Mucosa of descending colon (tissue), 3 donors: ENCODE results near the gene NDUFS2. TPM values are rescaled to one million over a fixed set of nuclear protein-coding genes. Genes with fewer than 3 reads are reported as not detected.

Experiments
- ATAC-seq: fragments of 200-7000 bp; cut with Tn5 transposase; one replicate; pipeline ENCODE4 v1.9.1; 2020; ENCODE audit warnings: mild to moderate bottlenecking, moderate library complexity
- DNase-seq, 3 donors: peaks; one replicate each; pipeline ENCODE4 v3.0.0-alpha.2; 2020
- H3K36me3 ChIP-seq: fragments of 200-600 bp; one replicate; pipeline ENCODE4 v1.8.0; 2021; ENCODE audit warnings: low read depth, mild to moderate bottlenecking
- H3K4me1 ChIP-seq: fragments of 200-600 bp; one replicate; pipeline ENCODE4 v1.8.0; 2021; ENCODE audit warnings: low read depth, mild to moderate bottlenecking
- H3K4me3 ChIP-seq: fragments of 200-600 bp; one replicate; pipeline ENCODE4 v1.8.0; 2021; ENCODE audit warnings: mild to moderate bottlenecking
- H3K9me3 ChIP-seq: fragments of 200-600 bp; one replicate; pipeline ENCODE4 v1.8.0; 2021; ENCODE audit warnings: mild to moderate bottlenecking
- intact Hi-C, 2 donors: fragments of 100-400 bp; cut with DNase I in 1 of 2; cut with micrococcal nuclease in 1 of 2; formaldehyde crosslinking; loops; one replicate each; pipeline versions ENCODE4 v1.11.0 to v1.11.1; 2022; cut with DNase I, micrococcal nuclease
- total RNA-seq, 3 donors: library from RNA; stranded (reverse); fragmentation: NEBNext Ultra II Directional in 2 of 3; extraction: Animal tissue kit (Norgen Biotek cat#: 25700) in 2 of 3; gene quantifications; one replicate each; pipeline versions ENCODE4 v1.2.1 to v1.2.4, GENCODE V29; 2021 to 2023
- TF ChIP-seq, protein P1 (sequence below): fragments of 200-600 bp; IDR thresholded peaks from one replicate; pipeline ENCODE4 v1.8.0; 2022; ENCODE audit warnings: antibody characterized with exemption, mild to moderate bottlenecking
- donor health status: DM: no; HTN: no; CAD: no; lungs with moderate emphysema.
- donor health status: DM: no; HTN: no; CAD: no.
- donor health status: DM: no; HTN: yes; CAD: no.

The NDUFS2 gene
- total RNA-seq, 3 donors from 2014 or later = 119 to 159 (median 154) TPM

- TF ChIP-seq, protein P1, sequence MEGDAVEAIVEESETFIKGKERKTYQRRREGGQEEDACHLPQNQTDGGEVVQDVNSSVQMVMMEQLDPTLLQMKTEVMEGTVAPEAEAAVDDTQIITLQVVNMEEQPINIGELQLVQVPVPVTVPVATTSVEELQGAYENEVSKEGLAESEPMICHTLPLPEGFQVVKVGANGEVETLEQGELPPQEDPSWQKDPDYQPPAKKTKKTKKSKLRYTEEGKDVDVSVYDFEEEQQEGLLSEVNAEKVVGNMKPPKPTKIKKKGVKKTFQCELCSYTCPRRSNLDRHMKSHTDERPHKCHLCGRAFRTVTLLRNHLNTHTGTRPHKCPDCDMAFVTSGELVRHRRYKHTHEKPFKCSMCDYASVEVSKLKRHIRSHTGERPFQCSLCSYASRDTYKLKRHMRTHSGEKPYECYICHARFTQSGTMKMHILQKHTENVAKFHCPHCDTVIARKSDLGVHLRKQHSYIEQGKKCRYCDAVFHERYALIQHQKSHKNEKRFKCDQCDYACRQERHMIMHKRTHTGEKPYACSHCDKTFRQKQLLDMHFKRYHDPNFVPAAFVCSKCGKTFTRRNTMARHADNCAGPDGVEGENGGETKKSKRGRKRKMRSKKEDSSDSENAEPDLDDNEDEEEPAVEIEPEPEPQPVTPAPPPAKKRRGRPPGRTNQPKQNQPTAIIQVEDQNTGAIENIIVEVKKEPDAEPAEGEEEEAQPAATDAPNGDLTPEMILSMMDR = no peak
- H3K36me3 ChIP-seq = no peaks in the 10 kb centered on the region
These were observed 42.9 kb upstream of the NDUFS2 start, which contains the start of gene USP21 for GRCh38 chr1:161159087-161159912. TSS of gene USP21 (plus strand) at chr1:161159500. CDS start at chr1:161160641, 1,141 bp downstream.

DNA sequence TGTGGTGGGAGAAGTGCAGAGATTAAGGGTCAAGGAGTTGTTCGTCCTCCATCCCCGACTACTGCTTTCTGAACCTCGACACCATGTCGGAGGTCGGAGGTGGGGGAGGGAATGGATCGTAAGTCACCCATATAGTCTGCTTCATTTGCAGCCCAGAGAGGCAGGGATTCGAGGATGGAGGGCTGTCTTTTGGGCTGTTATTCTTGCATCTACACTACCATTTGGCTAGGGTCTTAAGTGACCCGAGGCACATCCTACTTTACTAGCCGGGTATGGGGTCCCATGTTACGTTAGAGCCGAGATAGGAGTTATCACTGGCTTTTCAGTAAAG, 42.3 kb upstream of the NDUFS2 start:
- ATAC-seq = no peak

More at GRCh38 chr1:161159087-161159912, 42.9 kb upstream of the NDUFS2 start, which contains the start of gene USP21:
- peak; percentile 95 to 96 (median 95) for DNase-seq
- H3K9me3 ChIP-seq = no peaks in the 10 kb centered on the region
- peaks cover 25% of the 10 kb centered on the region for H3K4me1 ChIP-seq
- H3K4me3 ChIP-seq = peak within 1 kb of the TSS; percentile 79
- intact Hi-C loops = no loop called here
- peak; percentile 98 for ATAC-seq

GRCh38 chr1:161160671-161161145, 41.5 kb upstream of the NDUFS2 start:
- ATAC-seq = no peak
- no peaks in the 10 kb centered on the region for H3K9me3 ChIP-seq
- no peak for DNase-seq
- TF ChIP-seq, protein P1 = no peak
- H3K36me3 ChIP-seq = no peaks in the 10 kb centered on the region
- intact Hi-C loops = no loop called here
- peaks cover 23% of the 10 kb centered on the region for H3K4me1 ChIP-seq
- no peak overlapping the region for H3K4me3 ChIP-seq

More for the DNA sequence above, 42.3 kb upstream of the NDUFS2 start:
- TF ChIP-seq, protein P1 = no peak
- no peaks in the 10 kb centered on the region for H3K9me3 ChIP-seq
- peak overlapping the region; percentile 79 for H3K4me3 ChIP-seq
- peaks cover 22% of the 10 kb centered on the region for H3K4me1 ChIP-seq
- intact Hi-C loops = no loop called here
- no peak for DNase-seq
- no peaks in the 10 kb centered on the region for H3K36me3 ChIP-seq

- ATAC-seq (no peak), DNase-seq (no peak)
- Histone ChIP-seq H3K4me1 (peaks cover 23% of the 10 kb centered on the region), H3K4me3 (no peak overlapping the region), H3K9me3 (no peaks in the 10 kb centered on the region), H3K36me3 (peaks cover 5% of the 10 kb centered on the region)
- TF ChIP-seq, protein P1 = no peak
- intact Hi-C loops = no loop called here
These were observed 40.5 kb upstream of the NDUFS2 start for GRCh38 chr1:161161652-161162051.

- DNase-seq = no peak
- TF ChIP-seq, protein P1 = no peak
- H3K9me3 ChIP-seq = no peaks in the 10 kb centered on the region
- peaks cover 26% of the 10 kb centered on the region for H3K4me1 ChIP-seq
- ATAC-seq = no peak
- intact Hi-C loops = no loop called here
- peaks cover 5% of the 10 kb centered on the region for H3K36me3 ChIP-seq
- H3K4me3 ChIP-seq = no peak overlapping the region
These were observed 40.1 kb upstream of the NDUFS2 start for GRCh38 chr1:161162052-161162451.
